ENCODE data around the gene IL27RA.

- TF ChIP-seq CTCF (IDR thresholded peaks at IDR 0.05): no peak
- no peak for TF ChIP-seq POLR2A (IDR thresholded peaks at IDR 0.05)
These were observed 36.4 kb upstream of the IL27RA start for GRCh38 chr19:13995017-13995728.

Measured in adrenal gland (tissue), 5 donors.